Measurements from ENCODE around the gene ECT2L.
"Not testable (repeated sequence)": the region's sequence is repeated elsewhere in the genome, so short reads cannot be mapped to it uniquely, and the experiment has no call there.

DNA sequence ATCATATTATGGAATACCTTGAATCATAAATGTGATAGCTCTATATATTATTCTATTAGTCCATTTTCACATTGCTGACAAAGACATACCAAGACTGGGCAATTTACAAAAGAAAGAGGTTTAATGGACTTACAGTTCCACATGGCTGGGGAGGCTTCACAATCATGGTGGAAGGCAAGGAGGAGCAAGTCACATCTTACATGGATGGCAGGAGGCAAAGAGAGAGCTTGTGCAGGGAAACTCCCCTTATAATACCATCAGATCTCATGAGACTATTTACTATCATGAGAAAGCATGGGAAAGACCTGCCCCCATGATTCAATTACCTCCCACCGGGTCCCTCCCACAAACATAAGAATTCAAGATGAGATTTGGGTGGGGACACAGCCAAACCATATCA, 141.0 kb downstream of the ECT2L start:
- not testable (repeated sequence) for TF ChIP-seq POLR2A (IDR thresholded peaks at IDR 0.05)
- TF ChIP-seq, protein P1, sequence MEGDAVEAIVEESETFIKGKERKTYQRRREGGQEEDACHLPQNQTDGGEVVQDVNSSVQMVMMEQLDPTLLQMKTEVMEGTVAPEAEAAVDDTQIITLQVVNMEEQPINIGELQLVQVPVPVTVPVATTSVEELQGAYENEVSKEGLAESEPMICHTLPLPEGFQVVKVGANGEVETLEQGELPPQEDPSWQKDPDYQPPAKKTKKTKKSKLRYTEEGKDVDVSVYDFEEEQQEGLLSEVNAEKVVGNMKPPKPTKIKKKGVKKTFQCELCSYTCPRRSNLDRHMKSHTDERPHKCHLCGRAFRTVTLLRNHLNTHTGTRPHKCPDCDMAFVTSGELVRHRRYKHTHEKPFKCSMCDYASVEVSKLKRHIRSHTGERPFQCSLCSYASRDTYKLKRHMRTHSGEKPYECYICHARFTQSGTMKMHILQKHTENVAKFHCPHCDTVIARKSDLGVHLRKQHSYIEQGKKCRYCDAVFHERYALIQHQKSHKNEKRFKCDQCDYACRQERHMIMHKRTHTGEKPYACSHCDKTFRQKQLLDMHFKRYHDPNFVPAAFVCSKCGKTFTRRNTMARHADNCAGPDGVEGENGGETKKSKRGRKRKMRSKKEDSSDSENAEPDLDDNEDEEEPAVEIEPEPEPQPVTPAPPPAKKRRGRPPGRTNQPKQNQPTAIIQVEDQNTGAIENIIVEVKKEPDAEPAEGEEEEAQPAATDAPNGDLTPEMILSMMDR (IDR thresholded peaks at IDR 0.05) = not testable (repeated sequence)

All from heart left ventricle (tissue), 13 donors.